ENCODE measurements around the gene SELENON.
"Not testable (repeated sequence)": the region's sequence is repeated elsewhere in the genome, so short reads cannot be mapped to it uniquely, and the experiment has no call there.

The SELENON gene

GRCh38 chr1:25832336-25833037, 32.5 kb downstream of the SELENON start:
- no peak for DNase-seq

DNA sequence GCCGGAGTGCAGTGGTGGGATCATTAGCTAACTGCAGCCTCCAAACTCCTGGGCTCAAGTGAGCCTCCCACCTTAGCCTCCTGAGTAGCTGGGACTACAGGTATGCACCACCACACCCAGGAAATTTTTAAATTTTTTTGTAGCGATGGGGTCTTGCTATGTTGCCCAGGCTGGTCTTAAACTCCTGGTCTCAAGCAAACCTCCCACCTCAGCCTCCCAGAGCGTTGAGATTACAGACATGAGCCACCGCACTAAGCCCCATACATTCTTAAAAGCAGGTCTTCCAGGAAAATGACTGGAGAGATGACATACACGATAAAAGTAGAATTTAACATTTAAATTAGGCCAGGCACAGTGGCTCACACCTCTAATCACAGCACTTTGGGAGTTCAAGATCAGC, 33.2 kb downstream of the SELENON start:
- DNase-seq, result no peak

DNA sequence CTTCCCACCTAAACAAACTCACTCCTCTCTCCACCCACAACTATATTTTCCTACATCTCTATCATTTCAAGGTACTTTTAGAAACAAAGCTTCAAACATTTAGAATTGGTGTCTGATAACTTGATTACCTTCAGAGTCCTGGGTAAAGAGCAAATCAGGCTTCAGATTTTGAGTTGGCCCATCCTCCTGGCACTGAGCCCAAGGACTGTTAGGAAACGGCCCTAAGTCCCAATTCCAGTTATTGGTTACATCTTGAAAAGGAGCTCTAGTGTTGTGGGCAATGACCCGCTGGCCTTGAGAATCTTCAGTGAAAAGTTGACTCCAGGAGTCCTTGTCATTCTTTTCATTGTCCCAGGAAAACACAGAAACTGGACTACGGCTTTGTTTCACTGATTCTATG, 34.9 kb downstream of the SELENON start:
- DNase-seq, result no peak

DNA sequence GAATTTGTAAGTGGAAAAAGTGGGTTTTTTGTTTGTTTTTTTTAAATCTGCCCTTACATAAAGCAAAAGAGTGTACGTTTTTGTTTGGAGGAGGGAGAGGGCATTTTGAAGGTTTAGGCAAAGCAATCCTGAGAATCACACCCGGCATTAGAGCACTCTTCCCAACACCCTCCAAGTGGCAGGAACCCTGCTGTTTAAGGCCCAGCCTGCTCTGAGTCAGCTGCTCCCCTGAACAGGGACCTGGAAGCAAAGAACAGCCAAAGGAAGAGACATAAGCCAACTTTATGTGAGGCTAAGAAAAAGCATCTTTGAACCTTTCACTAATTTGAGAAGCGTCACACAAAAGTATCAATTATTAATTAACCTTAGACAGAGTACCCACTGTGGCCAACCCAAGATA, 36.7 kb downstream of the SELENON start:
- no peak for DNase-seq

DNA sequence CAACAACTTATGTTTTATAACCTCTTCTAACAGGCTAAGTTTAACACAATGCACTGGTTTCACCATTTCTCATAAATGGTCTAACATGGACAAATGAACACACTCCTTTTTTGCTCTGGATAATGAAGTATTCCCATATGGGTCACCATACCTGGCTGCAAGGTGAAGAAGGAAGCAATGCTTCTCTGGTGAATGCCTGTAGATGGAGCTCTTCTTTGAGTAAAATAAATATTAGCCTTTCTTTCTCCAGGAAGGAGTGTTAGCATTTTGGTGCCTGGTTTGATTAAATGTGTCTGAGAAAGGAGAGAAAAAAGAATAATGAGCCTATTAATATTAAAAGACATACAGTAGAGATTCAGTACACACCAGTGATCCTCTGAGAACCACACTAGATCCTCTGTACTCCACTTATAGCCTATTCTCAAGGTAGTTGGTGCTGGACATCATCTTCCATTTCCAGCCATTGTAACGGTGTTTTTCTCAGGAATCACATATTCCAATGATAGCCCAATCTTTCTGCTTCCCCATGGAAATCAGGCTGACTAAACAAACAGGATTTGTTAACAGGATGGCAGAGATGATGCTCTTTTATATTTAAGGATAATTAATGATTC, 37.4 kb downstream of the SELENON start:
- DNase-seq, result no peak

- DNase-seq, result not testable (repeated sequence)
Measured at GRCh38 chr1:25839808-25840207, 39.8 kb downstream of the SELENON start.

GRCh38 chr1:25843483-25843882, 43.5 kb downstream of the SELENON start:
- DNase-seq, result no peak

DNA sequence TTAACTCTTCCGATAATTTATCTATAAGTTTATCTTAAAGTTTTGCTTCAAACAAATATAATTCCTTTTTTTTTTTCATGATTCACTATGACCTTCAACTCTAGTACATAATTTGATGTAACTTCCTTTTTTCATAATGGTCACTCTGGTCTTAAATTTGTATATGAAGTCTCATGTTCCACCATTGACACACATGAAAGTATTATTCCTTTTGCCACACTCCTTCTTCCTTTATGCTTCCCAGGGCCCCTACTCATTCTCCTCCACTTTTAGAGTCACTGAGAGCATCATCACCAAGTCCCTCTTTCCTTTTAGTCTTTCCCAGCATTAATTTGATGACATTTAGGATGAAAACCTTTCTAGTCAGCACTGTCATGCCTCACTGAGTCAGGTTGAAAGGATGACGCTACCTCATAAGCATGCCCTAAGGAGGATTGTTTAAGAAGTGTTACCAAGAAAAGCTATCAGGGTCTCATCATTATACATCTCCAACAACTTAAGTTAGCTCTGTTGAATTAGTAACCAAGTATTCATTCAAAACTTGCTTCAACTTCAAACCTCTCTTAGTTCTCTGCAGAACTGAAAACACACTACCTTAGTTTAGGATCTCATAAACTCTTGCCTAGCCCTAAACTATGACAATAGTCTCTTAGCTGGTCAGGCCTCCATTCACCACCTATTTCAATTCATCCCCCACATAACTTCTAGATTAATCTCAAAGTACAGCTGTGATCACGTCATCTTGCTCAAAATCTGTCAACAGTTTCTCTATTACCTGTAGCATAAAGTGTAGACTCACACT, 44.7 kb downstream of the SELENON start:
- no peak for DNase-seq

- no peak for DNase-seq
Measured at GRCh38 chr1:25845664-25846063, 45.7 kb downstream of the SELENON start.

DNA sequence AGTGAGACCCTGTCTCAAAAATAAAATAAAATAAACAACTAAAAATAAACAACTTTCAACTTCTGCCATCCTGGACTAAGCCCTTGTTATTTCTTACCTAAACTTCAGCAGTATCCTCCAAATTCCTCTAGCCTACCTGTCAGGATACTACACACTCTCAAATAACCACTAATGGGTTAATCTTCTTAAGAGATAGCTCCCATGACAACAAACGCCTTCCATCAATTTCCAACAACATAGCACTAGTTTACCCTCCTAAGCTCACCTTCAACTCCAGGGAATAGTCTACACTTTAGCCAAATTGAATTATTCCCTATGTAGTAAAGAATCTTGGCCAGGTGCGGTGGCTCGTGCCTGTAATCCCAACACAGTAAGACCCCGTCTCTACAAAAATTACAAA, 47.9 kb downstream of the SELENON start:
- DNase-seq, result no peak

GRCh38 chr1:25848531-25848930, 48.5 kb downstream of the SELENON start:
- no peak for DNase-seq

GRCh38 chr1:25854554-25854953, 54.6 kb downstream of the SELENON start:
- no peak for DNase-seq

DNA sequence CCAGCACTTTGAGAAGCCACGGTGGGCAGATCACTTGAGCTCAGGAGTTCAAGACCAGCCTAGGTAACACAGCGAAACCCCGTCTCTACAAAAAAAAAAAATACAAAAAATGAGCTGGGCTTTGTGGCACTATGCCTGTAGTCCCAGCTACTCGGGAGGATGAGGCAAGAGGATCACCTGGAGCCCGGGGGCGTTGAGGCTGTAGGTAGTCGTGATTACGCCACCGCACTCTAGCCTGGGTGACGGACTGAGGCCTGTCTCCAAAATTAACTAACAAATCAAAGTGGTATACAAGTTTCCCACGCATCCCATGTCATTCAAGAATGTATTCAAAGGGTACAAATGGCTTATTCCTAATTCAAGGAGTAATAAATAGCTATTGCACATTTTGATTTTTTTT, 56.9 kb downstream of the SELENON start:
- no peak for DNase-seq

DNA sequence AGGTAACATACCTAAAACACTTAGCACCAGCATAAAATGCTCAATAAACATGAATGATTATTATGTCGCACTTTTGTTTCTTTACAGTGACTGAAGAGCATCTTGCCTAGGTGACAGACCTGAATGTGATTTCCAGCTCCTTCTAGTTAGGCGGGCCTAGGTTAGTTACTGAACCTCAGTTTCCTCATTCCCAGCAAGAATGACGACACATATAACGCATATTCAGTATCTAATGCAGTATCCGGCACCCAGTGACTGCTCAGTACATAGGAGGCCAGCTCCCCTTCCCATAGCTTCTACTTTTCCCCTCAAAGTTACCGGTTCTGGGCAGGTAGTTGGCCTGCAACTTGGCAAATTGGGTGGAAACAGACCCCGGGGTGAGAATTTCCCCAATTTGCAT, 58.5 kb downstream of the SELENON start:
- no peak for DNase-seq

DNA sequence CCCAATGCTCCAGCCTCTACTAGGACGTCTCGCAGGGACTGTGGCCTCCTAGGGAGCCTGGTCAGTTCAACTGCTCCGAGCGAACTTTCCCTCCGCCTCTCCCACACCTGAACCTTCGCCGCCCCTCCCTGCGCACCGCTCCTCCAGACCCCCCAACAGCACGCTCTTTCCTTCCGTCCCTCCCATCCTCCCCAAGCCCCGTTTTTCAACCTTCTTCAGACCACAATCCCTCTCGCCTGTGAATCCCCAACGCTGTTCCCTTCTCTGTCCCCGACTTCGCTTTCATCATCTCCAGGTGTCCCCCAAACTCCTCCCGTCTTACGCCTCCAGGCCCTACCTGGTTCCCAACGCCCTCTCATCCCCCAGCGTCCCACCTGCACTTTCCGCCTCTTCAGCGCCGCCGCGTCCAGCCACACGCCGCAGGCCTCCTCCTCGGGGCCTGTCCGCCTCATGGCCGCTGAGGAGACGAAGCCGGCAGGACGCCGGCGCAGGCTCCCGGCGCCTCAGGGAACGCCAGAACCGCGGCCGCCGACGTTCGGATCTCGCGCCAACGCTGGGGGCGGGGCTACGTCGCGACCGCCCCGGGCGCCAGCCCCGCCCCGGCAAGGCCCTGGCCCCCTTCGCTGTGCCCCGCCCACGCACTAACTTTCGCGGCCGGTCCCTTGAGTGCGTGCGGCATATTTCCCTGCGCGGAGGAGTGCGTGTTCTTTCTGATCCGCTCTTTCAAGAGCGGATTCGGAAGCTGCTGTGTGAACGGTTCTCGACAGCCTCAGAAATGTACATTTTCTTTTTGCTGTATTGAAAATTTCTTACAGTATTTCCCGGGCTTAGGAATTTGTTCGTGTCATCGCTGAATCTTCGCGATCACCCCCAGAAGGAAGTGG, 59.2 kb downstream of the SELENON start, which contains the start of gene AUNIP:
Gene AUNIP, minus strand, starts transcription at position 552 of the 884 bp plus-strand sequence. Its CDS starts 100 bp downstream, at position 452.
- DNase-seq, result peak; percentile 93

GRCh38 chr1:25861316-25862286, 61.6 kb downstream of the SELENON start:
- DNase-seq, result no peak

DNA sequence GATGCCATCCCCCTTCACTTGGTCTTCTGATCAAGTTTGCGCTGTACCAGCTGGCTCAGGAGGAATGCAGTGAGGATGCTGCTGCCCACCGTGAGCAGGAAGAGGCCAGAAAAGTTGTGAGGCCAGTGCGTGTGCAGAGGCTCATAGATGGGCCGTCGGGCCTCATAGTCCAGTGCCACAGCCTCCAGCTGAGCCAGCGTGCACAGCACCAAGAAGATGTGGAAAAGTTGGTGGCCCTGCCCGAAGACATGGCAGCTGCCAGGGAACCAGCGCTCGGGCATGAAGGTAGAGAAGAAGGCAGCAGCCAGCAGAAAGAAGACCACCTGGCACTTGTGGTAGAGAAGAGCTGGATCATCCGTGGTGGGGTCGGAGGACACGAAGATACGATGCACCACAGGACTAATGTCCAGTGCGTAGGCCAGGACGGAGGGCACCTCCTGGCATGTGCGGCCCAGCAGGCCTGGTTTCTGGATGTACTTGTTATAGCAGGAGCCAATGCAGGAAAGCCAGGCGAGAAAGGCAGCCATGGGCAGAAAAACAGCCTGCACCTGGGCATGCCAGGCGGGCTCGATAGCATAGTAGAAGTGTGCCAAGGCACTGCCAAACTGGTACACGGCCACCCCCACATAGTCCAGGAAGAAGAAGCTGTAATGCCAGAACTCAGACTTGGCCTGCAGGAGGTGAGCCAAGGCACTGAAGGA, 62.9 kb downstream of the SELENON start:
- no peak for DNase-seq

DNA sequence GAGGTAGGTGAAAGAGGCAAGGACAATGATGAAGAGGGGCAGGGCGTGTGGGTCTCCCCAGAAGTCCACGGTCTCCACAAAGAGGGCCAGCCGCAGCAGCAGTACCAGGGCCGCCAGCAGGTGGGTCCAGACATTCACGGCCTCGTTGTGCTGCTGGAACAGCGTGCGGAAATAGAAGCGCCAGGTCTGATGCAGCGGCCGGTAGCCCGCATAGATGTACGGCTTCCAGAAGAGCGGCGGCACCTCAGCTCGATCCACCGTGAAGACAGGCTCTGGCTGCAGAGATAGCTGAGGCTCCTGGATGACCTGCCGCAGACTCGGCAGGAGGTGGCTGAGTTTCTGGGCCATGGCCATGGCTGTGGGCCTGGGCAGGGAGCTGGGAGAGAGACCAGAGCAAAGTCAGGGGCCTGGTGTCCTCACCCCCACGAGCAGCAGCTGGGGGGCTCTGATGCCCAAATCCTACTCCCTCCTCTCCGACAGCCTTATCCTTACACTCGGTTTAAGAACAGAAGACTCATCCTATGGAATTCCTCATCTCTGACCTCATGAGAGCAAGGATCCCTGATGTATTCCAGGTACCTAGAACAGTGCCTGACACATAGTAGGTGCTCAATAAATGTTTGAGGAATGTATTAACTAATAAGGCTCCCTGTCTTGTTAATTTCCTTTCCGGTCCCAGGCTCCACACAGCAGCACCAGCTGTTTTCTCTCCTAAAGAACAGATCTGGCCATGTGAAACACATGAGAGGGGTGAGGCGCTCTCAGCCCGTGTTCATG, 63.7 kb downstream of the SELENON start:
- DNase-seq, result no peak

- no peak for DNase-seq
Measured at GRCh38 chr1:25864434-25864833, 64.4 kb downstream of the SELENON start.

- no peak for DNase-seq
Measured at GRCh38 chr1:25866288-25866687, 66.3 kb downstream of the SELENON start.
